CD8-positive, alpha-beta memory T cell (primary cell): ENCODE measurements around the gene SIKE1. TPM values are rescaled to one million over a fixed set of nuclear protein-coding genes. Genes with fewer than 3 reads are reported as not detected.

Experiments
- CTCF ChIA-PET: fragments of 350-600 bp; sonication (Branson Sonifier 250); formaldehyde crosslinking; loops from one replicate; lab custom pipeline; 2021; ENCODE audit warnings: antibody characterized with exemption; lab: Charles Lee
- POLR2A ChIA-PET: fragments of 350-600 bp; sonication (Branson Sonifier 250); formaldehyde crosslinking; loops from one replicate; lab custom pipeline; 2021; ENCODE audit warnings: antibody characterized with exemption; lab: Charles Lee
- DNase-seq, 5 donors: peaks; one replicate each; pipeline versions ENCODE4 v3.0.0 to v3.0.0-alpha.2; 2020 to 2022; ENCODE audit warnings: mixed read lengths in 1 of 5
- H3K27ac ChIP-seq: one replicate; pipeline ENCODE4 v1.7.0; 2013; ENCODE audit warnings: low read depth, mild to moderate bottlenecking, low read length, moderate library complexity
- H3K27me3 ChIP-seq: 2 replicates; pipeline ENCODE4 v1.7.0; 2013; ENCODE audit warnings: low read length, mild to moderate bottlenecking; ENCODE audit not compliant: insufficient read depth, poor library complexity, severe bottlenecking
- H3K36me3 ChIP-seq: 2 replicates; pipeline ENCODE4 v1.7.0; 2013; ENCODE audit warnings: mild to moderate bottlenecking, low read length, moderate library complexity; ENCODE audit not compliant: insufficient read depth
- H3K4me1 ChIP-seq: 2 replicates; pipeline ENCODE4 v1.7.0; 2013; ENCODE audit warnings: mild to moderate bottlenecking, low read length, moderate library complexity; ENCODE audit not compliant: insufficient read depth
- H3K4me3 ChIP-seq: 2 replicates; pipeline ENCODE4 v1.7.0; 2013; ENCODE audit warnings: mild to moderate bottlenecking, low read length
- H3K9me3 ChIP-seq: 2 replicates; pipeline ENCODE4 v1.7.0; 2013; ENCODE audit warnings: mild to moderate bottlenecking, low read length
- H3K27ac Mint-ChIP-seq, 8 donors: one replicate each; pipeline ENCODE4 v1.8.0; 2020 to 2021; ENCODE audit warnings: mixed read lengths in 8 of 8, mild to moderate bottlenecking in 6 of 8, inconsistent platforms in 3 of 8, moderate library complexity in 3 of 8
- H3K27me3 Mint-ChIP-seq, 2 donors: one replicate each; pipeline ENCODE4 v1.8.0; 2020 to 2021; ENCODE audit warnings: mixed read lengths in 2 of 2, mild to moderate bottlenecking in 1 of 2, moderate library complexity in 1 of 2
- H3K36me3 Mint-ChIP-seq, 3 donors: one replicate each; pipeline ENCODE4 v1.8.0; 2020 to 2021; ENCODE audit warnings: mixed read lengths in 3 of 3, inconsistent platforms in 1 of 3, mild to moderate bottlenecking in 1 of 3
- H3K4me1 Mint-ChIP-seq, 3 donors: one replicate each; pipeline ENCODE4 v1.8.0; 2020 to 2021; ENCODE audit warnings: mixed read lengths in 3 of 3, inconsistent platforms in 1 of 3, mild to moderate bottlenecking in 1 of 3
- H3K4me3 Mint-ChIP-seq, 7 donors: one replicate each; pipeline ENCODE4 v1.8.0; 2020 to 2021; ENCODE audit warnings: mixed read lengths in 7 of 7, mild to moderate bottlenecking in 6 of 7, moderate library complexity in 4 of 7, inconsistent platforms in 2 of 7
- H3K9me3 Mint-ChIP-seq, 5 donors: one replicate each; pipeline ENCODE4 v1.8.0; 2020 to 2022; ENCODE audit warnings: mixed read lengths in 5 of 5, mild to moderate bottlenecking in 3 of 5, moderate library complexity in 2 of 5, inconsistent platforms in 1 of 5
- polyA plus RNA-seq: library from polyadenylated mRNA; unstranded; fragments of 300-500 nt; fragmentation: Illumina TruSeq; gene quantifications from one replicate; pipeline ENCODE4 v1.2.3, GENCODE V29; 2021
- total RNA-seq, 2 experiments: library from RNA; stranded (reverse); gene quantifications; one replicate each; pipeline ENCODE4 v1.2.3, GENCODE V29; 2021

Gene SIKE1
- total and polyA plus RNA-seq, 3 experiments from 2014 or later: 29.7 to 70.3 (median 66.0) TPM

GRCh38 chr1:114720492-114720891 is 60.0 kb downstream of the SIKE1 start:
- POLR2A ChIA-PET: no interaction called here
- peaks cover 6 to 88% (median 32%) of the 10 kb centered on the region in 3 donors for H3K36me3 Mint-ChIP-seq

More at GRCh38 chr1:114720492-114720891, 60.0 kb downstream of the SIKE1 start:
- H3K27me3 ChIP-seq: no peaks in the 10 kb centered on the region
- no peak overlapping the region for H3K27ac ChIP-seq
- no peaks in the 10 kb centered on the region for H3K27me3 Mint-ChIP-seq
- no peaks in the 10 kb centered on the region for H3K9me3 Mint-ChIP-seq
- H3K4me3 Mint-ChIP-seq: peak overlapping the region in 1 of 7 donors; percentile 14
- no peak for DNase-seq
- H3K36me3 ChIP-seq: peaks cover 60% of the 10 kb centered on the region
- H3K9me3 ChIP-seq: no peaks in the 10 kb centered on the region
- H3K27ac Mint-ChIP-seq: peak overlapping the region in 4 of 8 donors; percentile 15 to 61 (median 46)
- CTCF ChIA-PET: interaction anchor here (0.9 kb wide), 1 partner anchor 60 kb away, joined by 3 read pairs; the partner anchor contains the start of gene SIKE1
- H3K4me1 ChIP-seq: peaks cover 15% of the 10 kb centered on the region
- no peak overlapping the region for H3K4me3 ChIP-seq
- H3K4me1 Mint-ChIP-seq: peaks cover 14 to 23% (median 20%) of the 10 kb centered on the region in 3 donors

Other genes starting within 250 kb of the SIKE1 start
- gene BCAS2, start 199.1 kb downstream of the SIKE1 start, total RNA-seq: 10 to 100 TPM; 62.9 to 66.9 TPM
- gene BCAS2, start 199.1 kb downstream of the SIKE1 start, polyA plus RNA-seq: 99.9 TPM
- gene DENND2C, start 110.6 kb downstream of the SIKE1 start, total RNA-seq: under 1 TPM; 0.59 to 0.75 TPM
- 0.47 TPM for gene DENND2C, start 110.6 kb downstream of the SIKE1 start, polyA plus RNA-seq
- gene AMPD1, start 85.1 kb downstream of the SIKE1 start, total RNA-seq: not detected
- not detected for gene AMPD1, start 85.1 kb downstream of the SIKE1 start, polyA plus RNA-seq
- 10 to 100 TPM; 77.6 to 78.2 TPM for gene NRAS, start 63.9 kb downstream of the SIKE1 start, total RNA-seq
- gene NRAS, start 63.9 kb downstream of the SIKE1 start, polyA plus RNA-seq: 27.1 TPM
- 100 to 1,000 TPM; 481 to 513 TPM for gene CSDE1, start 22.7 kb downstream of the SIKE1 start, total RNA-seq
- 357 TPM for gene CSDE1, start 22.7 kb downstream of the SIKE1 start, polyA plus RNA-seq
- gene SYCP1, start 74.2 kb upstream of the SIKE1 start, total RNA-seq: not detected
- not detected for gene SYCP1, start 74.2 kb upstream of the SIKE1 start, polyA plus RNA-seq
- gene TSHB, start 249.1 kb upstream of the SIKE1 start, total RNA-seq: not detected
- gene TSHB, start 249.1 kb upstream of the SIKE1 start, polyA plus RNA-seq: not detected